ENCODE data around the gene GPNMB. TPM values are rescaled to one million over a fixed set of nuclear protein-coding genes. Genes with fewer than 3 reads are reported as not detected.

GPNMB gene
- total and polyA plus RNA-seq, 2 of the 4 experiments (the other 2 are of a cell fraction), result under 0.01 to 0.14 TPM

GRCh38 chr7:23287612-23288011 is 41.0 kb downstream of the GPNMB start:
- 92% methylated on average over 2 of the region's 5 CpGs; no CpG with 5 or more reads in 1 of the 2 experiments for WGBS, 2 experiments (ENCODE audit: extremely low coverage in 2 of 2, insufficient read length in 1 of 2)
- in situ Hi-C loops (cut with MboI; ENCODE audit: low sequenced_read_pairs) (no loop called here), intact Hi-C loops (cut with micrococcal nuclease) (no loop called here), dilution Hi-C loops (cut with HindIII; ENCODE audit: low sequenced_read_pairs, unreplicated experiment) (no loop called here)
- DNase-seq (no peak), ATAC-seq (ENCODE audit: low read depth) (no peak)
- no peak overlapping the region for H2BK120ac ChIP-seq (ENCODE audit: low read depth, low read length)
- H3K9ac ChIP-seq (ENCODE audit: low read depth, low read length), result no peak overlapping the region
- no peak overlapping the region for H2BK20ac ChIP-seq (ENCODE audit: low read depth, low read length)
- H4K5ac ChIP-seq (ENCODE audit: low read depth, low read length), result no peak overlapping the region
- CTCF ChIA-PET, result interaction anchor here (0.6 kb wide), 1 partner anchor 466 kb away, joined by 3 read pairs; no protein-coding TSS in a partner anchor
- peak overlapping the region; percentile 51 for H2AK9ac ChIP-seq (replicated peaks; ENCODE audit: low read depth, low read length, poor library complexity)
- H3K4me1 ChIP-seq (ENCODE audit: control insufficient read depth, insufficient read depth, low read length), result no peaks in the 10 kb centered on the region
- no peak overlapping the region for H4K8ac ChIP-seq (ENCODE audit: low read depth in 2 of 2, low read length in 2 of 2)
- H3K23ac ChIP-seq (ENCODE audit: low read depth, low read length), result no peak overlapping the region
- H3K4me3 ChIP-seq (ENCODE audit: insufficient read depth, low read depth, low read length), result no peak overlapping the region
- no peak overlapping the region for H3K4ac ChIP-seq (ENCODE audit: low read depth, low read length)
- no peak overlapping the region for H2AK5ac ChIP-seq (ENCODE audit: low read depth, low read length)
- POLR2A ChIA-PET (ENCODE audit: unreplicated experiment), result no interaction called here
- no peaks in the 10 kb centered on the region for H3K36me3 ChIP-seq (ENCODE audit: control insufficient read depth, insufficient read depth, low read length)
- no peak overlapping the region for H3K18ac ChIP-seq (ENCODE audit: low read depth, low read length)
- H3K9me3 ChIP-seq (ENCODE audit: control insufficient read depth, insufficient read depth, low read length), result no peaks in the 10 kb centered on the region
- H2AFZ ChIP-seq (replicated peaks; ENCODE audit: low read length, poor library complexity), result peak overlapping the region; percentile 59
- H2BK15ac ChIP-seq (ENCODE audit: low read depth, low read length), result no peak overlapping the region
- no peaks in the 10 kb centered on the region for H3K27me3 ChIP-seq (ENCODE audit: control insufficient read depth, insufficient read depth, low read length)
- TF ChIP-seq CEBPB (IDR thresholded peaks at IDR 0.05; ENCODE audit: low read depth, low read length), result no peak
- no peak for TF ChIP-seq NFE2L2 (IDR thresholded peaks at IDR 0.05; ENCODE audit: low read depth, low read length)
- H3K27ac ChIP-seq (ENCODE audit: insufficient read depth, low read length), result no peak overlapping the region
- no peak overlapping the region for H3K56ac ChIP-seq (ENCODE audit: extremely low read depth, insufficient read depth, low read length)
- no peak overlapping the region for H4K91ac ChIP-seq (ENCODE audit: insufficient read depth, low read depth, low read length)
- H4K20me1 ChIP-seq (ENCODE audit: insufficient read depth, low read length), result no peaks in the 10 kb centered on the region
- H3K14ac ChIP-seq (replicated peaks; ENCODE audit: low read depth, low read length), result no peak overlapping the region
- no peaks in the 10 kb centered on the region for H3K79me1 ChIP-seq (ENCODE audit: low read depth in 1 of 2, low read length in 2 of 2)
- no peaks in the 10 kb centered on the region for H3K9me1 ChIP-seq (ENCODE audit: insufficient read depth, low read length)
- no peak overlapping the region for H3K4me2 ChIP-seq (ENCODE audit: low read depth, low read length)
- BruUV-seq (replicated peaks), result no TSS peak
- H2BK5ac ChIP-seq (ENCODE audit: low read depth, low read length, poor library complexity, severe bottlenecking), result no peak overlapping the region
